Ishikawa (cell line): ENCODE measurements around the gene AVEN.

ENCODE experiments used
- CEBPB ChIP-seq: IDR thresholded peaks from 2 replicates; pipeline ENCODE4 v1.6.1; 2012
- CREB1 ChIP-seq: IDR thresholded peaks from 2 replicates; pipeline ENCODE4 v1.6.1; 2012; ENCODE audit warnings: low read depth
- EGR1 ChIP-seq: IDR thresholded peaks from 2 replicates; pipeline ENCODE4 v1.6.1; 2012
- EP300 ChIP-seq: IDR thresholded peaks from 2 replicates; pipeline ENCODE4 v1.6.1; 2012; ENCODE audit warnings: borderline replicate concordance
- FOXM1 ChIP-seq: IDR thresholded peaks from 2 replicates; pipeline ENCODE4 v1.6.1; 2012; ENCODE audit warnings: low read depth, borderline replicate concordance
- MAX ChIP-seq: IDR thresholded peaks from 2 replicates; pipeline ENCODE4 v1.6.1; 2012
- NFIC ChIP-seq: IDR thresholded peaks from 2 replicates; pipeline ENCODE4 v1.6.1; 2012
- RAD21 ChIP-seq: IDR thresholded peaks from 2 replicates; pipeline ENCODE4 v1.6.1; 2012; ENCODE audit warnings: low read depth
- REST ChIP-seq: IDR thresholded peaks from 2 replicates; pipeline ENCODE4 v1.6.1; 2012; ENCODE audit warnings: low read depth, mild to moderate bottlenecking
- TAF1 ChIP-seq: IDR thresholded peaks from 2 replicates; pipeline ENCODE4 v1.6.1; 2012; ENCODE audit warnings: low read depth, mild to moderate bottlenecking
- TCF12 ChIP-seq: IDR thresholded peaks from 2 replicates; pipeline ENCODE4 v1.6.1; 2012; ENCODE audit warnings: low read depth
- TEAD4 ChIP-seq: IDR thresholded peaks from 2 replicates; pipeline ENCODE4 v1.6.1; 2012
- USF1 ChIP-seq: IDR thresholded peaks from 2 replicates; pipeline ENCODE4 v1.6.1; 2012
- YY1 ChIP-seq: IDR thresholded peaks from 2 replicates; pipeline ENCODE4 v1.6.1; 2012; ENCODE audit warnings: low read depth
- ZBTB7A ChIP-seq: IDR thresholded peaks from 2 replicates; pipeline ENCODE4 v1.6.1; 2012; ENCODE audit warnings: low read depth

The AVEN gene

DNA sequence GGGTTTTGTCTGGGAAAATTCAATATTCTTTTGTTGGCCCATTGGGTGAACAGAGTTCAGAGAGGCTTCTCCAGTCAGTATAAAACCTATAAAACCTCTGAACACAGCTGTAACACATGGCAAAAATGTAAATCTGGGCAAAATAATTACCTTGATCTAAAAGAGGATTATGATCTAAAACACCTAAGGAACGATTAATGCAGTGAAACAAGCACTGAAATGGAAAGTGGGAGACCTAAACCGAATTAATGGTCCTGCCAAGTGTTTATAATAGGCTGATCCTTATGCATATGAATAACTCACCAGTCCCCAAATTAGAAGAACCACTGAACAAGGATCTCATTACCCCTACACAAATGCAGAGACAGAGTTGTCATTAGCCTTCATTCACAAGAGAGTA is 32.6 kb downstream of the AVEN start:
- no peak for TF ChIP-seq ZBTB7A
- no peak for TF ChIP-seq USF1
- TF ChIP-seq TCF12 = no peak
- TF ChIP-seq REST = no peak
- TF ChIP-seq RAD21 = no peak
- no peak for TF ChIP-seq TAF1
- no peak for TF ChIP-seq MAX

DNA sequence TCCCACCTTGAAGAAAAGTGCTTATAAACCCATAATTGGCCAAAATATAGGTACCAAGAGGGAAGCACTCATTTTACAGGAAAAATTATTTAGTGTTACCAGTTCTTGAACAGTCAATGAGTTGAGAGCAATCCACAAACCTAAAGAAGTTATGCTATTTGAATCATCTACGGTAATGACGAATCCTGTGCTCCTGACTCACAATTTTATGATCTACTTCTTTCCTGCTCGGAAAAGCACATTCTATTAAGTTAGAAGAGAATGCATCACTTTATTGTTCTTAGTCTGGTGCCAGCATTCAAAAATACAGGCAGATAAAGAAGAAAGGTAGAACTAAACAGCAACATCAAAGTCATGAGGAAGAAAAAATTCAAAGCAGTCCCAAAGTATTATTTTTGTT is 37.5 kb downstream of the AVEN start:
- no peak for TF ChIP-seq TAF1
- no peak for TF ChIP-seq REST
- TF ChIP-seq YY1 = no peak
- no peak for TF ChIP-seq USF1
- TF ChIP-seq EGR1 = no peak
- TF ChIP-seq TEAD4 = no peak
- no peak for TF ChIP-seq FOXM1
- no peak for TF ChIP-seq EP300
- TF ChIP-seq MAX = no peak
- no peak for TF ChIP-seq TCF12
- no peak for TF ChIP-seq CEBPB
- TF ChIP-seq CREB1 = no peak
- TF ChIP-seq ZBTB7A = no peak
- no peak for TF ChIP-seq RAD21
- no peak for TF ChIP-seq NFIC

GRCh38 chr15:33994005-33994615 is 44.9 kb downstream of the AVEN start:
- TF ChIP-seq CREB1 (no peak), RAD21 (peak; percentile 76)

GRCh38 chr15:33988384-33988783 is 50.6 kb downstream of the AVEN start:
- TF ChIP-seq USF1 (no peak), MAX (no peak), NFIC (no peak), TAF1 (no peak), CREB1 (no peak), YY1 (no peak), RAD21 (no peak), TCF12 (no peak), ZBTB7A (no peak), TEAD4 (no peak), FOXM1 (no peak), EGR1 (no peak), REST (no peak), CEBPB (no peak), EP300 (no peak)

DNA sequence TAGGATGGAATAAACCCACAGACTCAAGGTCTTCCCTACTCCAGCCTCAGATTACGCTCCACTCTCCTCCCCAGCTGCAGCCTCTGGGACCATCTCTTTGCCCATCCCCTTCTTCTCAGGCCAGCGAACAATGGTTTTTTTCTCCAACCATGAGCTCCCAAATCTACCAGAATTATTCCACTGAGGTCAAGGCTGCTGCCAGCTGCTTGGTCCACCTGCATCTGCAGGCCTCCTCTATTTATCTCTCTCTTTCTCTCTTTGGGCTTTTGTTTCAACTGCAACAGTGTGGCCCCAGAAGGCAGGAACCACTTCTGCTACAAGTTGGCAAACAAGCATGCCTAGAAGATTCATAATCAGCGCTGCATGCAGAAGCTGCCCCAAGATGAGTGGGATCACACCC is 51.6 kb downstream of the AVEN start:
- TF ChIP-seq EP300 = no peak
- no peak for TF ChIP-seq TCF12
- no peak for TF ChIP-seq YY1
- no peak for TF ChIP-seq RAD21
